ENCODE data around the gene MGAM2.

MGAM2 gene

DNA sequence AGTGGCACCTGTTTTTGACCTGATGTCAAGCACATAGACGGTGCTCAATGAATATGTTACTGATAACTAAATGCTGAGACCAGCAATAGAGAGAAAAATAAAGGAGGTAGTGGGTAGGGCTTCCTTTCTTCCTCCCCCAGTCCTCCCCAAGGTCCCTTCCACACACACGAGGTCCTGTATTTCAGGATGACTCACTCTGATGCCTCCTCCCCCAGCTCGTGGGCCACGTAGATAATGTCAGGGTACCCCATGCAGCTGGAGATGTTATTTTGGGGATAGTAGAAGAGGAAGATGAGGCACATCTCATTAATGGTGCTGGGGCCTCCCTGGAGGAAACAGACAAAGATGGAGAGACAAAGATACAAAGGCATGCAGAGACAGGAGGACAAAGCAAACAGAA is 129.0 kb downstream of the MGAM2 start:
- no peak for DNase-seq (ENCODE audit: low read depth, low spot score)
- H3K4me3 ChIP-seq (ENCODE audit: low read length), result no peak overlapping the region

DNA sequence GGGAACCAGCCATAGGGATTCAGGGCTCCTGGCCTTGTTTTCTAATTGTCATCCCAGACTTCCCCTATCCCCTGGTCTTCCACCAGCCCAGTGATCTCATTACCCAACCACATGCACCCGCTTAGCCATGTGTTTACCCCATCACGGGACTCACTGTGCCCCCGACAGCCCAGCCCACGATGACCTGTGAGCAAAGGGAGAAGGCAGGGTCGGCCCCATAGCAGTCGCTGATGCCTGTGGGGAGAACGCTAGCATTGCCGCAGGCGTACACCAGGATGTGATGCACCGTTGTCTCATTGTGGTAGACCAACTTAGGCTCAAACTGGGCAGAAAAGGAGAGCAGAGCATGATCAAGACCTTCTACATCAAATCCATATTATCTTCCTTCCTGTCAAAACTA is 132.3 kb downstream of the MGAM2 start:
- no peak overlapping the region for H3K4me3 ChIP-seq (ENCODE audit: low read length)
- no peak for DNase-seq (ENCODE audit: low read depth, low spot score)

DNA sequence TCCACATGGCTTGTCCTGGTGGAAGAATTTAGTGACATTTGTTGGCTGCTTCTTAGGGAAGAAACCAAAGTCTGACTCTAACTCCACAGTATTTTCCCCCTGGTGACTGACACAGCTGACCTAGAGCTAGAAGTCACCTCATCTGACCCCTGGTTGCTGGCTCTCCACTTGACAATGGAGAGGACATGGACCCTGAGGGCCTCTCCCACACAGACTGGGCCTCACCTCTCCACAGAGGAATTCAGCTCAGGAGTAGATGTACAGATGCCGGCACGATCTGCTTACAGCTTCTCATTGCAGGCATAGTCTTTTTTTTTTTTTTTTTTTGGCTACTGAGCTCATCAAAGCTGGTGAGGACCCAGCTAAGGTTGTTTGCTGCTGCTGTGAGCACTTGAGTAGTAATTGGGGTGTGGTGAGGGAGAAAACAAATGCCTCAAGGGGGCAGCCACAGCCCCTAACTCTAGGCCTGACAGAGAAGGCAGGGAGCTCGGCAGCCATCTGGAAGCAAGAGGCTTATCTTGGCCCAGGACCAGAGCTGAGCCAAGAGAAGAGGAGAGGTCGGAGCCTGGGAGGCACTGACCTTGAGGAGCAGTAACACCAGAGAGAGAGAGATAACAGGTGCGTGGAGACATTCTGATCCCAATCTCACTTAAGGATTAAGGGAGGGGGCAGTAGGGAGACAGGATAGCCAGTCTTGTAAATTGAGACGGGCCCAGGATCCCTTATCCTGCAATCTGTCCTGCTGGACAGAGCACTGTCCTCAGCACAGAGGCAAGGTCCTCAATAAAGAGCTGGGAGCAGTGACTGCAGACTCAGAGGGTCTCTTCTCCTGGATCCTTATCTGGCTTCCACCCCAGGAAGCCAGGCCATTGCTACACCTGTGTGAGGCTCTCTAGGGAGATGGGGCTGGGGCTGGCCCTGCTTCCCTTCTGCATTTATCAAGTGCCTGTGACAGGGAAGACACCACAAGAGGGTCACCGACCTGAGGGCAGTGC is 136.9 kb downstream of the MGAM2 start:
- H3K4me3 ChIP-seq (ENCODE audit: low read length), result no peak overlapping the region
- DNase-seq (ENCODE audit: low read depth, low spot score), result no peak

DNA sequence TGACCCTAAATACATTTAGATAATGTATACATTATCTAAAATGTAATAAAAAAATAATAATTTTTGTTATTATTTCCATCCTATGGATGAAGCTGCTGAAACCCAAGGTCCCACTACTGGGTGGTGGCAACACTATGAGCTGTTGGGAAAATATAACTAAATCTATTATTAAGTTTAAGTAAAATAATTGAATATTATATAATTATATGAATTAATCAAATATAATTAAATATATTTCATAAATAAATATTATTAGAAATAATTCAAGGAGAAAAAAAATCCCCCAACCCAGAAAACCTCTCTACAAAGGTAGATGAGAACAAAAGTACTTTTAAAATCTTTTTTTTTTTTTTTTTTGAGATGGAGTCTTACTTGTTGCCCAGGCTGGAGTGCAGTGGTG is 138.4 kb downstream of the MGAM2 start:
- DNase-seq (ENCODE audit: low read depth, low spot score), result no peak
- no peak overlapping the region for H3K4me3 ChIP-seq (ENCODE audit: low read length)

DNA sequence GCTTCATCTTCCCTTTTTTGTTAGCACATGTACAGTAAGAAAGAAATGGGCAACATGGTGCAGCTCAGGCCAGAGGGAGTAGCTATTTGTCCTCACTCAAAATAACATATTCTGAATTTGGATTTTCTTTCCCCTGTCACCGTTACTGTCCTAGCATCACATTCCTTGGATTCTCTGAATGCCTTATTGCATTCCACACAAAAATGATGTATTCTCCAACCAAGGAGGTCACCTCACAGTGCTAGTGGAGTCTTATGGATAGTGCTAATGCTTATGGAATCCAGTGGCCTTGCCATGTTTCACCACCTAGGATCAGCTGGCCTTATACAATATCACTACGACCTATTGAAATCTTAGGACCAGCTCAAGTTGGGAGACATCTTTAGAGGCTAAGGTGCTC is 139.2 kb downstream of the MGAM2 start:
- no peak for DNase-seq (ENCODE audit: low read depth, low spot score)
- H3K4me3 ChIP-seq (ENCODE audit: low read length), result no peak overlapping the region

DNA sequence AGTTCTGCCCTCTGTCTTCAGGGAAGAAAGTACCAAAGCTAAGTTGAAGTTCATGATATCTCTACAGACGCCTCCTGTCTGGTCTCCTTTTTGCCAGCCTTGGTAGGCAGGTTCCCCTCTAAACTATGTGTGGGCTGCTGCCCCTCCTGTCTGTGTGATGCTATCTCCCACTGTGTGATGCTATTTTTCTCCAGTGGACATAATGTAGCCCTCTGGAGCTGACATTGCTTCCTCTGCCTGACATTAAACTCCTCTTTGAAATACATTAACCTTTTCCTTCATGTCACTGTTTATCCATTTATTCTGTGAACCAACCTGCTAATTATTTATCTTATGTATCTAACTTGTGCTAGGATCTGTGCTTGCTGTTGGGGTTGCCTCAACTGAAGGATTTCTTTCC is 146.4 kb downstream of the MGAM2 start, which contains the start of gene PRSS58:
PRSS58 (minus strand) TSS at position 101 of the 400 bp plus-strand sequence. CDS start 351 bp downstream, outside the sequence.
- no peak within 1 kb of the TSS for H3K4me3 ChIP-seq (ENCODE audit: low read length)
- DNase-seq (ENCODE audit: low read depth, low spot score), result no peak

DNA sequence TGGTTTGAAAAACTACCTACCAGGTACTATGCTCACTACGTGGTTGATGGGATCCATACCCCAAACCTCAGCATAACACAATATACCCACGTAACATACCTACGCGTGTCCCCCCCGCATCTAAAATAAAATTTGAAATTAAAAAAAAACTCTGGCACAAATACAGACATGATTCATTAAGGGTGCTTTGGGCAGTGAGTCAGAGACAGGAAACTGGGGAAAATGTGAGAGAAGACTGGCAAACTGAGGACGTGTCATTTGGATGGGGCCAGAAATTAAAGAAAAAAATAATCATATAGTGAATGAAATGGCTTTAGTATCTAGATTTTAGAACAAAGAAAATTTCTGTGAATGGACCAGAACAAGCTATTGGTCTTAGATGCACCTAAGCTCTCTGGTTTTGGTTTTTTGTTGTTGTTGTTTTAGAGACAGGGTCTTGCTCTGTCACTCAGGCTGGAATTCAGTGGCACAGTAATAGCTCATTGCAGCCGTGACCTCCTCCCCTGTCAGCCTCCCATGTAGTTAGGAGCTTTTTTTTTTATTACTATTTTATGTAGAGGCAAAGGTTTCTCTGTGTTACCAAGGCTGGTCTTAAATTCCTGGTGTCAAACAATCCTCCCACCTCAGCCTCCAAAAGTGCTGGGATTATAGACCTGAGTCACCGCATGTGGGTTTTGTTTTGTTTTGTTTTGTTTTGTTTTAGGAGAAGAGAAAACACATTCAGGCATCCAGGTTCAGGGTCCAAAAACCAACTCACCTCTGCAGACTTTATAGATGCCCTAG is 152.3 kb downstream of the MGAM2 start:
- DNase-seq (ENCODE audit: low read depth, low spot score), result no peak
- H3K4me3 ChIP-seq (ENCODE audit: low read length), result no peak overlapping the region
